ACC112 (cell line): ENCODE results near the gene LRRC28.

Source experiments
- H2AFZ ChIP-seq: fragments of 200-600 bp; sonication (generic); one replicate; pipeline ENCODE4 v1.6.0; 2017; ENCODE audit warnings: antibody characterized with exemption, low read length; ENCODE audit not compliant: unreplicated experiment
- H3K27ac ChIP-seq: fragments of 200-600 bp; sonication (generic); 2 replicates; pipeline ENCODE4 v1.5.1; 2014; ENCODE audit warnings: low read depth, mild to moderate bottlenecking, antibody characterized with exemption, low read length, moderate library complexity
- H3K27me3 ChIP-seq: fragments of 200-600 bp; sonication (generic); 2 replicates; pipeline ENCODE4 v1.6.1; 2014; ENCODE audit warnings: mild to moderate bottlenecking, antibody characterized with exemption, low read length, moderate library complexity, mixed read lengths; ENCODE audit not compliant: insufficient read depth
- H3K36me3 ChIP-seq: fragments of 200-600 bp; sonication (generic); 2 replicates; pipeline ENCODE4 v1.6.1; 2016; ENCODE audit warnings: mild to moderate bottlenecking, antibody characterized with exemption, low read length, moderate library complexity, mixed read lengths; ENCODE audit not compliant: insufficient read depth
- H3K4me1 ChIP-seq: fragments of 200-600 bp; sonication (generic); one replicate; pipeline ENCODE4 v1.6.1; 2016; ENCODE audit warnings: low read length, mixed read lengths; ENCODE audit not compliant: insufficient read depth, unreplicated experiment, control insufficient read depth
- H3K4me3 ChIP-seq: fragments of 200-600 bp; sonication (generic); 2 replicates; pipeline ENCODE4 v1.5.1; 2014; ENCODE audit warnings: mild to moderate bottlenecking, low read depth, low read length
- H3K79me2 ChIP-seq: fragments of 200-600 bp; sonication (generic); one replicate; pipeline ENCODE4 v1.6.0; 2016; ENCODE audit warnings: low read length; ENCODE audit not compliant: control insufficient read depth, unreplicated experiment, insufficient read depth

Gene LRRC28

DNA sequence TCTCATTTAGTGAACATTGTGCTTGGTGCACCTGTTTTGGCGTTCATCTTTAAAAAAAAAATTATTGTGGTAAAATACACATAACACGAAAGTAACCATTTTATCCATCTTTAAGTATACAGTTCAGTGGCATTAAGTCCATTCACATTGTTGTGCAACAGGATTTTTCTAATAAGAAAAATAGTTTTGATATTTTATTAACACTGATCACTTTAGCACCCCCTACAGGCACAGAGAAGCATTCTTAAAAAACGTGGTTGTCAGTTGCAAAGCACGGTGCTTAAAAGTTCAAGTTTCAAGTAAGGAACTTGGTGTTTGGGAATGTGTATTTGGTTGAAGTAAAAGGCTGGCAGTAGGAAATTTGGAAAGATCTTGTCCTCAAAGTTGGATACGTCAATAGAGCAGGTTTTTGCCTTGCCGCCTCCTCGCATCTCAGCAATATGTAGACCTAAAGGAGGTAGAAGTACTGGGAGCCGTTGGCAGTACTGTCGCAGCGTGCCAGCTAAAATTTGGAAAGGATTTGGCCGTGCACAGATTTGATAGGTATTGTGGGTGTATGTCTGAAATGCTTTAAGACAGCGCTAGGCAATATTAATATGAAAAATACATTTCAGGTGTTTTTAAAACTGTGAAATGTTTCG is 110.4 kb downstream of the LRRC28 start:
- Histone ChIP-seq H3K4me1 (no peaks in the 10 kb centered on the region), H3K36me3 (no peaks in the 10 kb centered on the region), H3K27me3 (no peaks in the 10 kb centered on the region), H3K4me3 (no peak overlapping the region), H3K79me2 (no peaks in the 10 kb centered on the region), H3K27ac (no peak overlapping the region), H2AFZ (no peak overlapping the region)

DNA sequence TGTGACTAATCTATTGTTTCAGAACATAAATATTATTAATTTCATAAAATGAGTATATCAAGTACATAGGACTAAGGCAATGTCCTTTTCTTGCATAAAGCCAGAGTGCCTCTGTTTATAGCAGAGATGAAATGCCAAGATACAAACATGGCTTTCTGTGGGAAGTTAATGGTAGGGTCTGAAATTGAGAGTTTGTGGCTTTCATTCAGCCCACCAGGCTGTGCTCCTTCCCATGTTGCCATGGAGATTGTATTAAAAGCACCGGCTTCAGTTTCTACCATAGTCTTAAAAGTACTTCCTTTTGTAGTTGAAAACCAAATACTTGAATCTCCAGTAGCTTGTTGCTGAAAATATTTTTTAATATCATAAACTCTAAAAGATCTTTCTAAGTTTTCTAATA is 114.0 kb downstream of the LRRC28 start:
- H2AFZ ChIP-seq = no peak overlapping the region
- no peaks in the 10 kb centered on the region for H3K27me3 ChIP-seq
- H3K4me3 ChIP-seq = no peak overlapping the region
- H3K27ac ChIP-seq = no peak overlapping the region
- no peaks in the 10 kb centered on the region for H3K4me1 ChIP-seq
- H3K36me3 ChIP-seq = no peaks in the 10 kb centered on the region
- H3K79me2 ChIP-seq = no peaks in the 10 kb centered on the region

DNA sequence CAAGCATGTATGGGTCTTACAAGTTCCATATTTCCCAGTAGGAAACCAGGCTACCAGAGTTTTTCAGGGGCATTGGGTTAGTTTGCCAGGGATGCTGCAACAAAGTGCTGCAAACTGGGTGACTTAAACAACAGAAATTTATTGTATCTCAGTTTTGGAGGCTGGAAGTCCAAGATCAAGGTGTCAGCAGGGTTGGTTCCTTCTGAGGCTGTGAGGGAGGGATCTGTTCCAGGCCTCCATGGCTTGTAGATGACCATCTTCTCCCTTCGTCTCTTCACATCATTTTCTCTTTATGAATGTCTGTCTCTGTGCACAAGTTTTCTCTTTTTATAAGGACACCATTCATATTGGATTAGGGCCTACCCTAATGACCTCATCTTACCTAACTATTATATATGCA is 114.7 kb downstream of the LRRC28 start:
- Histone ChIP-seq H2AFZ (no peak overlapping the region), H3K27me3 (no peaks in the 10 kb centered on the region), H3K79me2 (no peaks in the 10 kb centered on the region), H3K27ac (no peak overlapping the region), H3K4me1 (no peaks in the 10 kb centered on the region), H3K4me3 (no peak overlapping the region), H3K36me3 (no peaks in the 10 kb centered on the region)

DNA sequence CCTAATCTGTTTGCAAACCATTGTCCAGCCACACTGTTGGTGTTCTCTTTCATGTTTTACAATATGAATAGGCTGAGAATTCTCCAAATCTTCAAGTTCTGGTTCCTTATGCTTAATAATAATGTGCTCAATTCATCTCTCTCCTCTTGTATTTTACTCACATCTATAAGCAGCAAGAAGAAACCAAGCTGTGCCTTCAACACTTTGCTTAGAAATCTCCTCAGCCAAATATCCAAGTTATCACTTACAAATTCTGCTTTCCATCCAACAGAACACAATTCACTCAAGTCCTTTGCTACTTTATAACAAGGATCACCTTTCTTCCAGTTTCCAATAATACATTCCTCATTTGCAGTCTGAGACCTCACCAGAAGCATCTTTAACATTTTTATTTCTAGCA is 117.5 kb downstream of the LRRC28 start:
- no peak overlapping the region for H3K27ac ChIP-seq
- H3K4me3 ChIP-seq = no peak overlapping the region
- no peaks in the 10 kb centered on the region for H3K4me1 ChIP-seq
- H3K27me3 ChIP-seq = no peaks in the 10 kb centered on the region
- H3K36me3 ChIP-seq = no peaks in the 10 kb centered on the region
- H3K79me2 ChIP-seq = no peaks in the 10 kb centered on the region
- no peak overlapping the region for H2AFZ ChIP-seq

DNA sequence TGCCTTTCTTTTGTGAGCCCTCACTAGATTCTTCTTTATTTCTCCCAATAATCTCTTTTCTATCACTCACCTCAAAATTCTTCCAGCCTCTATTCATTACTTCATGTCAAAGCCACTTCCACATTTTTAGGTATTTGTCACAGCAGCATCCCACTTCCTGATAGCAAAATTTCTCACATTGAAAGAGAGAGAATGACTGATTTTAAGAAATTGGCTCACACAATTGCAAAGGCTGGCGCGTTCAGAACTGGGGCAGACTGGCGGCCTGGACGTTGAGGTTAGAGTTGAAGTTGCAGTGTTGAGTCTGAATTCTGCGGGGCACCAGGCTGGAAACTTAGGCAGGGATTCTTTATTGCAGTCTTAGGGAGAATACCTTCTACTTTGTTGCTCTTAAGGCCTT is 117.9 kb downstream of the LRRC28 start:
- H2AFZ ChIP-seq = no peak overlapping the region
- H3K4me1 ChIP-seq = no peaks in the 10 kb centered on the region
- H3K79me2 ChIP-seq = no peaks in the 10 kb centered on the region
- no peaks in the 10 kb centered on the region for H3K27me3 ChIP-seq
- no peak overlapping the region for H3K4me3 ChIP-seq
- no peak overlapping the region for H3K27ac ChIP-seq
- no peaks in the 10 kb centered on the region for H3K36me3 ChIP-seq

DNA sequence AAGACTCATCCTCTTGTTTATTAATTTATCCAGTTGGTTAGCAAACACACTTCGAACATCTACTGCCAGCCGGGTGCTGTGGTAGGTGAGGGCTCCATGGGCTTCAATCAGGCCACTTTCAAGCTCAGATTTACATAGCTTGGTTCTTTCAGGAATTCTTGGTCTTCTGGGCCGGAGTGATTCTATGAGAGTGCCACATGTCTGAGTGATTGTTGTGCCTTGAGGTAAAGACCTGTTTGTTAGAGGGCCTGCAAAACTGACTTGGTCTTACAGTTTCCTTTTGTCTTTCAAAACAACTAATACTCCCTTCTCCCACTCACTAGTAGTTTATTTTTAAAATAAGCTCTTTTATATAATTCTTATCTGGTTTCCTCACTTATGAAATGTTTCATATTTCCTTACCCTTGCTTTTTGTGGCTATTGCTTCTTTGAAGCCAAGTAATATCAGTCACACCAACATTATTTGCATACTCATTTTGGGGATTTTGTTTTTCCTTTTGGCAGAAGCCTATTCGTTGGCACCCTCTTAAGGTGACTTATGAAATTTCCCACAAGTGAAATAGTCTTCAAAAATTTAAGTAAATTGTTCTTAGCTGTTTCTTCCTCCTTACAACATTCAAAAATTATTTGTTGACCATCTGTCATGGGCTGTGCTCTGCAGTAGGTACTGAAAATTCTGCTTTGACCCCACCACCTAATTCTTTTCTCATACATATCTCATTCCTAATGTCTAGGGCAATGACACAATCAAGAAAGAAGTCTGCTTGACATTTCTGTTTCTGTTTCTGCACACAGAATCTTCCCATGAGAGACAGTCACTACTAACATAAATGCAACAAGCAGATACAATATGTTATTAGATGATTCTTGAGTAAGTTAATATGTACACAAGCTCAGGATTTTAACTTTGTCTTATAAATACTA is 120.2 kb downstream of the LRRC28 start:
- H3K27ac ChIP-seq = no peak overlapping the region
- H3K4me3 ChIP-seq = no peak overlapping the region
- no peak overlapping the region for H2AFZ ChIP-seq
- H3K79me2 ChIP-seq = no peaks in the 10 kb centered on the region
- H3K27me3 ChIP-seq = no peaks in the 10 kb centered on the region
- H3K4me1 ChIP-seq = no peaks in the 10 kb centered on the region
- H3K36me3 ChIP-seq = 0 out of 2 replicates have a peak, but pooled peaks cover 3% of the 10 kb centered on the region

DNA sequence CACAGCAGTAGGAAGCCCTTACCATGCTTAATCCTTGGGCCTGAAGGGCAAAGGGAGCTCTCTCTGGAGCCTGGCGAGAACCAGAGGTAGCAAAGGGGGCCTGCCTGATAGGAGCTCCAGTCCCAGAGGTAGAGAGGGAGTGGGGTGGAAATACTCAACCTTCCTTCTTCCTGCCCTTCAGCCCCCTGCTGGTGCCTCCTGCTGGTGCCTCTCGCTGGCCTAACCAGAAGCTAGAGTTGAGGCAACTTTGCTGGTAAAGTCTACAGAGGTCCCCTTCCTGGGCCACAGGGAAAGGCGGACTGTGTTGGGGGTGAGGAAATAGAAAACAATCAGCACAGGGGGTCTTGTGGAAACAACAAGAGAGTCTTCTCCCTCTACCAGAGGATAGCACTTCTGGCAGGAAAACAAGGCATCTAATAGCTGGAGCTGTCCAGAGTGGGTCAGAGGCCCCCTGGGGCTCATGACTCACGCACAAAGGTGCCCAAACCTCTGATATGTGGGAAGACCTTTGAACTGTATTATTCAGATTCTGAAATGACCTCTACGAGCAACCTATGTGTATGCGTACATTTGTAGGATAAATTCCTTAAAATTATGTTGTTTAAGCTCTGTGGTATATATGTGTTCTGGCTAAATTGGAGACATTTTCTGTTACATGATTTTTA is 133.9 kb downstream of the LRRC28 start:
- H3K4me1 ChIP-seq = peaks cover 19% of the 10 kb centered on the region
- no peaks in the 10 kb centered on the region for H3K36me3 ChIP-seq
- no peak overlapping the region for H3K4me3 ChIP-seq
- no peaks in the 10 kb centered on the region for H3K79me2 ChIP-seq
- no peak overlapping the region for H2AFZ ChIP-seq
- no peak overlapping the region for H3K27ac ChIP-seq
- no peaks in the 10 kb centered on the region for H3K27me3 ChIP-seq

DNA sequence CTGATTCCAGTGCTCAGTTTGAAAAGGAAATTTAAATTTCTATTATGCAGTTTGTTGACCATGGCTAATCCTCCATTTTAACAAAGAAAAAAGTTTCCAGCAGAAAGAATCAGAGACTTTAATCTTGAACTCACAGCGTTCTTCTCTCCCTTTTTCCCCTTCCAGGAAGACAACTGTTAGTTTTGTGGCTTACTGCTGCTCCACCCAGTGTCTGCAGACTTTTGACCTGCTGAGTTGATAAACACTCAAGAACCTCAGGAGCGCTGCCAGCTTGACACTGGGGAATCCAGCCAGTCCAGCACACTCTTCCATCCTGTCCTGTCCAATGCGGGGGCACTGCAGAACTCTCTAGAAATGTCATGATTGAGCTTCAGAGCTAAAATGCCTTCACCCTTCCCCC is 134.6 kb downstream of the LRRC28 start:
- no peaks in the 10 kb centered on the region for H3K27me3 ChIP-seq
- H3K79me2 ChIP-seq = no peaks in the 10 kb centered on the region
- no peak overlapping the region for H3K4me3 ChIP-seq
- H3K27ac ChIP-seq = no peak overlapping the region
- peak overlapping the region; percentile 52 for H2AFZ ChIP-seq
- peaks cover 19% of the 10 kb centered on the region for H3K4me1 ChIP-seq
- H3K36me3 ChIP-seq = no peaks in the 10 kb centered on the region

DNA sequence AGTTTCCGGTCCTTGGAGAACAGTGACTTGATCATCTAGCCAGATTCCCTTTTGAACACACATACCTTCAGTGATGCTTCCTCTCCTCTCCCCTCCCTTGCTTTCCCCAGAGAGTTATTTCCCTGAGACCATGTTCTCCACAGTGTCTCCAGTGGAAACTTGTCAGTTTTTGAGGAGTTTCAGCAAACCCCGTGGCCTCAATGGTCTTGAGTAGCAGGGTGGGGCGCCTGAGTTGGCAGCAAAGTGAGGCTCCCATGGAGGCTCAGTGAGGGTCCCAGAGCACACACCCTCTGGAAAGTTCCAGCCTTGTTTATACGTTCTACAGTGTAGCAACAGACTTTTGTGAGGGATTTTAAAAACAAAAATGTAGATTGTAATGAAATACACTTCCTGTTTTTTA is 135.1 kb downstream of the LRRC28 start:
- Histone ChIP-seq H3K79me2 (no peaks in the 10 kb centered on the region), H3K4me1 (peaks cover 19% of the 10 kb centered on the region), H3K27ac (no peak overlapping the region), H2AFZ (peak overlapping the region; percentile 52), H3K27me3 (no peaks in the 10 kb centered on the region), H3K36me3 (no peaks in the 10 kb centered on the region), H3K4me3 (no peak overlapping the region)

DNA sequence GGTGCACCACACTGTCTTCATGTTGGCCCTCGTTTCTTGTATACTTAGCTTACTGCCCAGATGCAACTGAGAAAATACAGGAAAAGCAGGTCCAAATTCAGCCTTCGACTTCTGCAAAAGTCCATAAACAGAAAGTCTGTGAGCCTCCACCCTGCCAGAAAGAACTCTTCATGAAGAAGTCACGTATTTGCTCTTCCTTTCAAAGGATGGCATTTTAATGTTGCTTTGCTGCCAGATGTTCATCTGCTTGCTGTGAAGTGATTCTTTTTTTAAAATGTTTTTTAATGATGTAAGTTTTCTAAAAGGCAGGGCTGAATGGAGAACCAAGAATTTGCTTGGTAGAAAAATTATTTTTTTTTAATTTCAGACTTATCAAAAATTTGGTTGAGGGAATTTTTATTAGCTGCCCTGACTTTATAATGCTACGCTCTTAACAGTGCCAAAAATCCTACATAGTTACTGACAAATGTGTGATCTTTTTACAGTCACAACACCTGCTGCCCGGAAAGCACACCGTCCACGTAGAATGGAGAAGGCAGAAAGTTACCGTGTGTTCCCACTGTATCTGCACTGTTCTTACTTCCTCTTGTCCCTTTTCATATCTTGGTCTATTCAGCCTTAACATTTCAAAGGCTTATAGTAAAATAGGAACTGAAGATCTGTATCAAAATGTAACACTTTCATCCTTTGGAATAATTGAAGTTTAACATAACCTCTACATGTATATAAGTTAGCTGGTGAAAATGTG is 136.3 kb downstream of the LRRC28 start:
- Histone ChIP-seq H2AFZ (no peak overlapping the region), H3K36me3 (no peaks in the 10 kb centered on the region), H3K4me3 (no peak overlapping the region), H3K27me3 (no peaks in the 10 kb centered on the region), H3K4me1 (peaks cover 19% of the 10 kb centered on the region), H3K27ac (no peak overlapping the region), H3K79me2 (no peaks in the 10 kb centered on the region)
